ENCODE results near the gene AGT.
"Not testable (repeated sequence)": the region's sequence is repeated elsewhere in the genome, so short reads cannot be mapped to it uniquely, and the experiment has no call there.

AGT gene

GRCh38 chr1:230707732-230708630 lies 5.9 kb downstream of the AGT start:
- in situ Hi-C loops (cut with MboI; ENCODE audit: low sequenced_read_pairs): no loop called here

DNA sequence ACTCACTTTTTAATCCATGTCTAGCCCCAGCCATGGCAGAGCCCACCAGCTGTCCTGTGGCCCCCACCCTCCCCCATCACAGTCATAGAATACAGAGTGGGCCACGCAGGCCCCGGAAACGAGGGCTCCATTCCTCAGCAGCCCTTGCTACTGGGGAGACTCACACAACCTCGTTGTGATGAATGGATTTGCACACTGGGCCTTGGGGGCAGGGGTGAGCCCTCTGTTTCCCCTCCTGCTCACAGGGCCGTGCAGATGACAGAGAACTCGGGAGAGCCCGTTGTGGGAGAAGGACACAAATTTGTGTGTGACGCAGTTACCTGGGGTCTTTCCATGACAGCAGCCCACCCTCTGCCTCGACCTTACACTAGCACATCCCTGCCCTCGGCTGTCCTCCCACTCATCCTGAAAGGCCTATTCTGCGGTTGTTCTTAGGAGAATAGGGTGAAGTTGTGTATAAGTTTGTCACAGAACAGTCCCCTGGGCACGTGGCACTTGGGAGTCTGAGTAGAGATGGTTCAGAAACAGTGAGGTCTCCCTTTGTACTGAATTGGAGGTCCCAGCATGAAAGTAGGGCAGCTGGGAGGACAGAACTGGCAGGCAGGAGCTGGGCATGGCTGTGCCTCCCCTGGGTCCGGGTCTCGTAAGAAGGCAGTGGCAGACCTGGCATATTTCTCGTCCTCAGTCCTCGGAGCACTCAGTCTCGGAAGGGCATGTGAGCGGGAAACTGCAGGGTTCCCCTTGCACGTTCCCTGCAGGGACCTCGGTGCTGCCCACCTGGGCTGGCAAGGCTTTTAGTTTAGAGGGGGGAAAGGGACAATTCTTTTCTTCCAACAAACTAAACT lies 6.8 kb downstream of the AGT start:
- in situ Hi-C loops (cut with MboI; ENCODE audit: low sequenced_read_pairs): no loop called here

DNA sequence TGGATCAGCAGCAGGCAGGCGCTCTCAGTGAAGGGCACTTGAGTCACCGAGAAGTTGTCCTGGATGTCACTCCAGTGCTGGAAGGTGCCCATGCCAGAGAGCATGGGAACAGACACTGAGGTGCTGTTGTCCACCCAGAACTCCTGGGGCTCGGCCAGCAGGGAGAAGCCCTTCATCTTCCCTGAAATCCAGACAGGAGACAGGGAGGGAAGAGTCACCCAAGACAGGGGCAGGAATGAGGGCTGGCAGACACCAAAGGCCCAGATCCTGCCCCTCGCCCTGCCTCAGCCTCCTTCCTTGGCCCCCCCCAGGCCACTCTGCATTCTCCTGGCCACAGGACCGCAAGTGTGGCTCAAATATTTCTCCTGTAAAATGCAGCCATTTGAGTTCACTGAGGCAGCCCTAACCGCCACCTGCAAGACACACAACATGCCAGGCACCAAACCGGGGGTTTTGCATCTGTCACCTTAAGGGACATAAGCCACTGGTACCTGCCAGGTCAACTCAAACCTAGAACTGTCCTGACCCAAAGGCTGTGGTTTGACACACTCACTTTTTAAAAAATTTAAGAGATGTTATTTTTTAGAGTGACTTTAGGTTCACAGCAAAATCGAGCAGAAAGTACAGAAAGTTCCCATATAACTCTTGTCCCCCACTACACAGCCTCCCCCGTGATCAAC lies 7.8 kb downstream of the AGT start:
- in situ Hi-C loops (cut with MboI; ENCODE audit: low sequenced_read_pairs): no loop called here

DNA sequence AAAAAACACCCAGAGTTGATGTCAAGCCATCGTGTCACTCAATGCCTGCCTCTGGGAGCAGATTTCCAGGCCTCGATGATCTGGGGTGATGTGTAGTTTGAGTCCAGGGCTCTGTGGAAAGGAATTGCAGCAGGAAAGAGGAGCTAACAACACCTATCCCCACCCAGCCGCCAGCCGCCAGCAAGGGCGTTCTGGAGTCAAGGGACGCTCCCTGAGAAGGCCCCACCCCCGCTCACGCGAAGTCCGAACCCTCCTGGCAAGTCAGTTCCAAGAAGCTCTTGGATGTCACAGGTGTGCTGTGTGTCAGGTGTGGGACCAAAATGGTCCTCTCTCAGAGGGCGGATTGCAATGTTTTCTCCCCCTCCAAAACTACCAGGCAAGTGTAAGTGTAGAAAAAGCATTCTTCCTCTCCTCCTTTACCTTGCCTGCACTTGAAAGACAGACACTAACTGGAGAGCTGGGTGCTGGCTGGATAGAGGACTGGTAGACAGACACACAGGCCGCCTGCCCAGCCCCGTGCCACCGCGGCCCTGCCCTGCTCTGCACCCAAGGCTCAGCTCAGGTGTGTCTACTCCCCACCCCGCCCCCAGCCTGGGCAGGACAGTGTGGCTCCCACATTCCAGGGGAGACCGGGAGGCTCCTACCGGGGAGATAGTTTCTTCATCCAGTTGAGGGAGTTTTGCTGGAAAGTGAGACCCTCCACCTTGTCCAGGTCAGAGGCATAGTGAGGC lies 8.5 kb downstream of the AGT start:
- in situ Hi-C loops (cut with MboI; ENCODE audit: low sequenced_read_pairs): no loop called here

DNA sequence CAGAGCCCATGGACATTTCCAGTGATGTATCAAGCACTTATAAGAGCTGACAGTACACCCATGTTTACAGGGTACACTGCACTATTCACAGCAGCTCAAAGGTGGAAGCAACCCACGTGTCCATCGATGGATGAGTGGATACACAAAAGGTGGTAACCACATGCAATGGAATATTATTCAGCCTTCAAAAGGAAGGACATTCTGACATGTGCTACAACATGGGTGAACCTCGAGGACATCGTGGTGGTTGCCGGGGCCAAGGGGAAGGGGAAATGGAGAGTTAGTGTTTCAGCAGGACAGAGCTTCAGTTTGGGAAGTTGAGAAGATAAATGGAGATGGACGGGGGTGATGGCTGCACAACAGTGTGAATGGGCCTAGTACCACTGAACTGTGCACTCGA lies 9.1 kb downstream of the AGT start:
- in situ Hi-C loops (cut with MboI; ENCODE audit: low sequenced_read_pairs): no loop called here

DNA sequence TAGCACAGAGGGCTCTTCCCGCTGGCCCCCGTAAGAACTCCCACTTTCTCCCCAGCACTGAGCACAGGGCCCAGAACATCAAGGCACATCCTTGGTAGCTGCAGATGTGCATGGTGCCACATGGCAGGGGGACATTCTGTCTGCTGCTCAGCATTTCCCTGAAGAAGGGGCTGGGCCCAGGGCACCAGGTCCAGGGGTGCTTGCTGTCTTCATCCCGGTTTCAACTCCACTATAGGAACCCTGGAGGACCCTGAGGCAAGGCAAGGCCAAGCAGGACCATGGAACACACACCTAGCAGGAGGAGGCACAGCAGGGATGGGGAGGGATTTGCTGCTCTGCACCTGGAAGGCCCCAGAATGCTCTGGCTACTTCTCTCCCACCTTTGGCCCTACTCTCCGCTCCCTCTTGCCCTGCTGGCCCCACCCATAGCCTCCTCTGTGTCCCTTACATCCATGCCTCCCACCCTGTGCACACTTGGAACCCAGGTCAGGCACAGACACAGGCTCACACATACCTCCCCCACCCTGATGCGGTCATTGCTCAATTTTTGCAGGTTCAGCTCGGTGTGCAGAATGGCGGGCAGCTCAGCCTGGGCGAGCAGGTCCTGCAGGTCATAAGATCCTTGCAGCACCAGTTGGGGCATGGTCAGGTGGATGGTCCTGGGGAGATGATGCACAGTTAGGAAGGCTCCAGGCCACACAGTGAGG lies 10.1 kb downstream of the AGT start:
- in situ Hi-C loops (cut with MboI; ENCODE audit: low sequenced_read_pairs): no loop called here

DNA sequence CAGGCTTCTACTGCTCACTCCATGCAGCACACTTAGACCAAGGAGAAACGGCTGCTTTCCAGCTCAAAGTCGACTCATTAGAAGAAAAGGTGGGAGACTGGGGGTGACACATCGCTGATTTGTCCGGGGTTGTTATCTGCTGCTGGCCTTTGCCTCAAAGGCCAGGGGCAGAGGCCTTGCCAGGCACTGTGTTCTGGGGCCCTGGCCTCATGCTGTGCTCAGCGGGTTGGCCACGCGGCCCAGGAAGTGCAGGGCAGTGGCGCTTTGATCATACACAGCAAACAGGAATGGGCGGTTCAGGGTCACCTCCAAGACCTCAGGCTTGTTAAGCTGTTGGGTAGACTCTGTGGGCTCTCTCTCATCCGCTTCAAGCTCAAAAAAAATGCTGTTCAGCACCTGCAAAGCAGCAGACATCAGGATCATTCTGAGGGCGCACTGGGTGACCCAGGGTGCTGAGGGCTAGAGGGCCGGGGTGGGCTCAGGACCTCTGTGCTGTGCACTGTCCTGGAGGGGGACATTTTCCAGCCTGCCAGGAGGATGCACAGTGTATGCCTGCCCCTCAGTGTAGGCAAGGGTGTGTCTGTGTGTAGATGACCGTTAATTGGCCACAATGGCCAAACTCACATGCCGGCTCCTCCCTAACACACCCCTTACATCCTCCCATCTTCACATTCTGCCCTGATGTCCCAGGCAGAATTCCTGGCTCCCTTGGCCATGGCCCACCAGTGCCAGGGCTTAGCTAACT lies 10.8 kb downstream of the AGT start:
- in situ Hi-C loops (cut with MboI; ENCODE audit: low sequenced_read_pairs): no loop called here

- in situ Hi-C loops (cut with MboI; ENCODE audit: low sequenced_read_pairs): no loop called here
These were observed 11.8 kb downstream of the AGT start for GRCh38 chr1:230701895-230702768.

DNA sequence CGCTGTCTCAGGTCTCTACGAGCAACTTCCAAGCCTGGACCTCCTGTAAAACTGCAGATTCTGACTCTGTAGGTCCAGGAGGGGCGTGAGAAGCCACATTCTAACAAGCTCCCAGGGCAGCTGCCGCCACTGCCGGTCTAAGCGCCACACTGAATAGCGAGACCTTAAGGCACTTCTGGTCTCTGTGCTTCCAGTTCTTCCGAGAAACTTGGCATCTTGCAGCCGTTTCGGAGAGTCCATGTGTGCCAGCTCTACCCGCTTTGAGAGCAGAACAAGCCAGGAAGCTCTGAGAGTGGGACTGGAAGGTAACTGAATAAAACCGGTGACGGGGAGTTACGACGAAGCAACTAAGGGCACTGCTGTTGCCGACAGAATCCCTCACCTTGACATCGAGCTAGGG lies 12.5 kb downstream of the AGT start:
- in situ Hi-C loops (cut with MboI; ENCODE audit: low sequenced_read_pairs): no loop called here

DNA sequence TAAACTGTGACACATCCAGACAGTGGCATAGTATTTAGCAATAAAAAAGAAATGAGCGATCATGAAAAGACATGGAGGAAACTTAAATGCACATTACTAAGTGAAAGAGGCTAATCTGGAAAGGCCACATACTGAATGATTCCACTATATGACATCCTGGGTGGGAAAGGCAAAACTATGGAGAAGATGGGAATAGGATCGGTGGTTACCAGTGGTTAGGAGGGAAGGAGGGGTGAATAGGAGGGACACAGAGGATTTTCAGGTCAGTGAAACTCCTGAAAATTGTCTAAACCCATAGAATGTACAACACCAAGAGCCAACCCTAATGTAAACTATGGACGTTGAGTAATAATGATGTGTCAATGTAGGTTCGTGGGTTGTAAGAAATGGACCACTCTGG lies 13.8 kb downstream of the AGT start:
- in situ Hi-C loops (cut with MboI; ENCODE audit: low sequenced_read_pairs): no loop called here

DNA sequence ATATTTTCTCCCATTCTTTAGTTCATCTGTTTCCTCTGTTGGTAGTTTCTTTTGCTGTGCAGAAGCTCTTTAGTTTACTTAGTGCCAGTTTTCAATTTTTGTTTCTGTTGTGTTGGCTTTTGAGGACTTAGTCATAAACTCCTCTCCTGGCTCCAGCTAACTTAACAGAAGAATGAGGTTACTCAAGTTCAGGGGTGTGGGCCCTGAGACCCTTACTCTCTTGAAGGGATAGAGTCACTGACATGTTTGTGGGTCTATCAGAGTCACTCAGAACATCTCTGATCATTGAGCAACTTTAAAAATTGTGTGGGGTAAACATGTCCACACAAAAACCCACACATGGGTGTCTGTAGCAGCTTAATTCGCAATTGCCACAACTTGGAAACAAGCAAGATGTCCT lies 14.2 kb downstream of the AGT start:
- in situ Hi-C loops (cut with MboI; ENCODE audit: low sequenced_read_pairs): no loop called here

GRCh38 chr1:230698964-230699363 lies 15.0 kb downstream of the AGT start:
- in situ Hi-C loops (cut with MboI; ENCODE audit: low sequenced_read_pairs): not testable (repeated sequence)

GRCh38 chr1:230698130-230698529 lies 15.8 kb downstream of the AGT start:
- in situ Hi-C loops (cut with MboI; ENCODE audit: low sequenced_read_pairs): no loop called here

GRCh38 chr1:230696722-230697437 lies 17.0 kb downstream of the AGT start:
- in situ Hi-C loops (cut with MboI; ENCODE audit: low sequenced_read_pairs): no loop called here

DNA sequence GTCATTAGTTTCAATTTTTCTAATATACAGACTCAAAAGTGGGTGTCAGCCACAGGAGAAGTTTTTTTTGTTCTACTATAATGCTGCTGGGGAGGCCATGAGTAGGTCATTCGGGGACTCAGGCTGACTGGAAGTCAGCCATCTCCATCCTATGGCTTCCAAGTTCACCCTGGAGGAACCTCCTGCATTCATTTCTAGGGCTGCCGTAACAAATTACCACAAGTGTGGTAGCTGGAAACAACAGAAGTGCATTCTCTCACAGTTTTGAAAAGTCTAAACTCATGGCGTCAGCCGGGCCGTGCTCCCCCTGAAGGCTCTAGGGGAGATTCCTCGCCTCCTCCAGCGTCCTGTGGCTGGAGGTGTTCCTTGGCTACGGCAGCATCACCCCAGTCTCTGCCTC lies 17.7 kb downstream of the AGT start:
- in situ Hi-C loops (cut with MboI; ENCODE audit: low sequenced_read_pairs): no loop called here

DNA sequence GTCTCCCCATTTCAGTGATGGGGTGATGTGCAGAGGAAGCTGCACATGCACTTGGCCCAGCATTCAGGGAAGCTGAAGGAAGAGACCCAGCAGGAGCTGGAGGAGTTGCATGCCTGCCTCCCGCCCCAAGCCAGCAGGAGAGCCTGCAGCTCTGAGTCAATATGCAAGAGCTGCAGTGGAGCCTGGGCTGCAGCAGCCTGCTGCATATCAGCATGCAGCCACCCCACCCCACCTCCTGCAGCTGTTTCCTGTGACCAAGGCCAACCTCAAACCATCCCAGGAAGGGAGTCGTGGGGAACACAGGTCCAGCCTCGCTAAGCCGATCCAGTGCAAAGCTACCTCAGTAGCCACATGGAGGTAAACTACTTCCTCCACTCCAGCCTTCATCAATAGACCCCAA lies 18.9 kb downstream of the AGT start:
- in situ Hi-C loops (cut with MboI; ENCODE audit: low sequenced_read_pairs): no loop called here

GRCh38 chr1:230694464-230694863 lies 19.5 kb downstream of the AGT start:
- in situ Hi-C loops (cut with MboI; ENCODE audit: low sequenced_read_pairs): no loop called here

- in situ Hi-C loops (cut with MboI; ENCODE audit: low sequenced_read_pairs): no loop called here
These were observed 20.1 kb downstream of the AGT start for GRCh38 chr1:230693777-230694176.

Data from hTERT RPE-1 (cell line).